Stimulated activated CD8-positive, alpha-beta memory T cell treated with anti-CD3 and anti-CD28 coated beads, Interleukin-7, amount 100 ng/mL, for 1 hour (primary cell): ENCODE results near the gene ZDHHC19.
"Not testable (repeated sequence)": the region's sequence is repeated elsewhere in the genome, so short reads cannot be mapped to it uniquely, and the experiment has no call there.

ENCODE experiments used
- DNase-seq, 2 donors: peaks; one replicate each; pipeline ENCODE4 v3.0.0-alpha.2; 2020; ENCODE audit warnings: low read depth in 2 of 2

The ZDHHC19 gene

GRCh38 chr3:196178993-196179379 is 32.2 kb downstream of the ZDHHC19 start:
- DNase-seq, result no peak

DNA sequence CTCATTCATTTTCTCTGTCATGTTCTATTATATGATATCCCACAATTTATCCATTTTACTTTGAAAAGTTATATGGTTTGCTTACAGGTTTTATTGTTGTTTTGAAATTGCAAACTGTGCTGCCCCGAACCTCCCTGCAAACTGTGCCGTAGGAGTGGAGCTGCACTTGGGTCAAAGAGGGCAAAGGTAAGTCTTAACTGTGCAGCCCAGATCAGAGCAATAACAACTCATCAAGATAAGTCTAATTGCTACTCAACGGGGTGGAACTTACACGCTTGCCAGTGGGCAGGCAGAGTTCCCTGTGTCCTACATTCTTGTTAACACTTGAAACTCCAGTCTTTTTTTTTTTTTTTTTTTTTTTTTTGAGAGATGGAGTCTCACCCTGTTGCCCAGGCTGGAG is 33.2 kb downstream of the ZDHHC19 start:
- DNase-seq, result no peak

- no peak for DNase-seq
Measured at GRCh38 chr3:196177567-196177966, 33.6 kb downstream of the ZDHHC19 start.

GRCh38 chr3:196175722-196176121 is 35.5 kb downstream of the ZDHHC19 start:
- no peak for DNase-seq

DNA sequence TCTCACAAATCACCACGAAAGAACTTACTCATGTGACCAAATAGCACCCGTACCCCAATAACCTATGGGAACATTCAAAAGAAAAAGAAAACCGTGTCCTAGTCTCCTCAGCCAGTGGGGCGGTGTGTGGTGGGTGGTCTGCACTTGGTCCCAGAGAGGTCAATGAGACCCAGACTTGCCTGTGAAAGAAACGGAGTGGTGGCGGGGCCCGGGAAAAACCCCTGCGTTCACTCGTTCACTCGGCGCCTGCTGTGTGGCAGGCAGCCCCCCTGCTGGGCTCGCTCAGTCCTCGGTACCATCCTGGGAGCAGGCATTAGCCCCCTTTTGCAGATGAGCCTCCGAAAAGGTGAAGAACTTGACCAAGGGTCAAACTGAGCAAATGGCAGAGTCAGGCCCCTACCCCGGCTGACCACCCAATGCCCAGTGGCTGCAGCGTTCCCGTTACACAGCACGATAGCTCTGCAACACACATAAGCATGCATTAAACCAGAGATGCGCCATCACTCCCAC is 36.0 kb downstream of the ZDHHC19 start:
- DNase-seq, result no peak

- no peak for DNase-seq
Measured at GRCh38 chr3:196174652-196175051, 36.5 kb downstream of the ZDHHC19 start.

- DNase-seq, result not testable (repeated sequence)
Measured at GRCh38 chr3:196170296-196170695, 40.9 kb downstream of the ZDHHC19 start.

DNA sequence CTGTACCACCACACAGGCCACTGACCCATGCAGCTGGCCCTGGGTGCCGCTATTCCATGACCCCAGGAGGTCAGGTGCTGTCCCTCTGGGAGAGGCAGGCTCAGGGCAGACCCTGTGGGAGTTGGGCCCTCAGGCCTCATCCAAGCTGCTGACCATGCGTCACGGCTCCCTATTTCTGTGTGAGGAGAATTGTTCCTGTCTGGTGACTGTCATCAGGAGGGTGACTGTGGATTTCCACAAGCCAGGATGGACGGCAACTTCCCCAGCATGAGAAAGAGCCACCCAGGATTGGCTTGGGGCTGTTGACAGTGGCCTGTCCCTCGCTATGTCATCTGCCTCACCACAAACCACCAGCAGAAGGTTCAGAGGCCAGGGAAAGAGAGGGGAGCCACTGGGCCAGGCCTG is 41.4 kb downstream of the ZDHHC19 start:
- no peak for DNase-seq

DNA sequence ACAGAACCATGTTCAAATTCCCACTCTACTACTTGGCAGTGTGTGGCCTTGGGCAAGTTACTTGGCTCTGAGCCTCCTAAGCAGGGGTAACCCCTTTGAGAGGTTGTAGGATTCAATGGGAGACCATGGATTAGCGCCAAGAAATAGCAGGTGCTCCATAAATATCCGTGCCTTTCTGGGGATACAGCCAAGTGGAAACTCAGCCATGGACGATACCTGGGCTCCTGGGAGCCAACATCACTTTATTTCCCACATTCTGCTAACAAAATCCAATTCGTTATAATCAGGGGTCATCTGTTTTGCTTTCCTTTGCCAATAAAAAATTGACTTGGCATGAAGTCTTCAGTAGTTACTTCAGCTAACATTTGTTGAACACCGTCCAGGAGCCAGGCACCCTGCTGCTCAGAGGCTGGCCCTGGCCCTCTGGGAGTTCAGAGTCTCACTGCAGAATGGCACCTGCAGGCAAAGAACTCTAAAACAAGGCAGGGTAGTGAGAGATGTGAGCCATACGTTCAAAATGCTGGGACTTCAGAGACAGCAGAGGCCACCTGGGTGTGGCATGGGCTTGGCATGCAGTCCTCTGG is 42.3 kb downstream of the ZDHHC19 start:
- no peak for DNase-seq

DNA sequence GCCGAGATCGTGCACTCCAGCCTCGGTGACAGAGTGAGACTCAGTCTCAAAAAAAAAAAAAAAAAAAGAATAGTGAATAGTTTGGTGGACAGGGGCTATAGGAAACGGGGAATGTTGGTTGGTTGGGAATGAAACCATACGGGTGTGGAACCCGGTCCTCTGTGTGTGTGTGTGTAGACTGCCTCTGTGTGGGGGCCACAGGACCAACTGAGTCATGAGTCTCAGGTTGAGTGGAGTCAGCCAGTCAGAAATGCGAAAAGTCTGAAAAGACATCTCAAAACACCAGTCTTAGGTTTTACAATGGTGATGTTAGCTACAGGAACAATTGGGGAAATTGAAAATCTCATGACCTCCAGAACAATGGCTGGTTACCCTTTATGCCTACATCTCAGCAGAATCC is 44.5 kb downstream of the ZDHHC19 start:
- no peak for DNase-seq

GRCh38 chr3:196165850-196166249 is 45.4 kb downstream of the ZDHHC19 start:
- no peak for DNase-seq

- not testable (repeated sequence) for DNase-seq
Measured at GRCh38 chr3:196165006-196165575, 46.1 kb downstream of the ZDHHC19 start.

DNA sequence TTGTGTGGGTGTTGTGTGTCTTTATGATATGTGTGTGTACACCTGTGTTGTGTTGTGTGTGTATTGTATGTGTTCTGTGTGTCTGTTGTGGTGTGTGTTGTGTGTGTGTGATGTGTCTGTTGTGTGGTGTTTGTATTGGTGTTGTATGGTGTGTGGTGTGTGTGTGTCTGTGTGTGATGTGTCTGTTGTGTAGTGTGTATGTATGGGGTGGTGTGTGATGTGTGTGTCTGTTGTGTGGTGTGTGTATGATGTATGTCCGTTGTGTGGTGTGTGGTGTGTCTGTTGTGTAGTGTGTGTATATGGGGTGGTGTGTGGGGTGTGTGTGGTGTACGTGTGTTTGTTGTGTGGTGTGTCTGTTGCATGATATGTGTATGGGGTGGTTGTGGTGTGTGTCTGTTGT is 46.6 kb downstream of the ZDHHC19 start:
- no peak for DNase-seq

GRCh38 chr3:196163666-196164493 is 47.3 kb downstream of the ZDHHC19 start:
- no peak for DNase-seq

GRCh38 chr3:196163212-196163611 is 48.0 kb downstream of the ZDHHC19 start:
- no peak for DNase-seq

DNA sequence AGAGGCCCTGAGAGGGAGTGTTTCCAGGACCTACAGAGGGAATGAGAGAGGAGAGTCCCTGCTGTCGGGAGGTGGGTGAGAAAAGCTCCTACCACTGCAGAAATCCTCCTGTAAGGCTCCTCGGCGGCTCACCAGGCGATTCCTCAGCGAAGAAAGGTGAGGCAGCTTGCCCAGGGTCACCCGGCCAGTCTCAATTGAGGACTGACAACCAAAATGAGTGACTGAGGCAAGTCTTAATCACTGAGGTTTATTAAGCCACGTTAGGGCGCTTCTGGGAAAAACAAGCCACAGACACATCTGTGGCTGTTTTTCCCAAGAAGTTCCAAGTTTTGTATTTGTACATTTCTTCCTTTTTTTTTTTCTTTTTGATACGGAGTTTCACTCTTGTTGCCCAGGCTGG is 48.5 kb downstream of the ZDHHC19 start:
- no peak for DNase-seq

DNA sequence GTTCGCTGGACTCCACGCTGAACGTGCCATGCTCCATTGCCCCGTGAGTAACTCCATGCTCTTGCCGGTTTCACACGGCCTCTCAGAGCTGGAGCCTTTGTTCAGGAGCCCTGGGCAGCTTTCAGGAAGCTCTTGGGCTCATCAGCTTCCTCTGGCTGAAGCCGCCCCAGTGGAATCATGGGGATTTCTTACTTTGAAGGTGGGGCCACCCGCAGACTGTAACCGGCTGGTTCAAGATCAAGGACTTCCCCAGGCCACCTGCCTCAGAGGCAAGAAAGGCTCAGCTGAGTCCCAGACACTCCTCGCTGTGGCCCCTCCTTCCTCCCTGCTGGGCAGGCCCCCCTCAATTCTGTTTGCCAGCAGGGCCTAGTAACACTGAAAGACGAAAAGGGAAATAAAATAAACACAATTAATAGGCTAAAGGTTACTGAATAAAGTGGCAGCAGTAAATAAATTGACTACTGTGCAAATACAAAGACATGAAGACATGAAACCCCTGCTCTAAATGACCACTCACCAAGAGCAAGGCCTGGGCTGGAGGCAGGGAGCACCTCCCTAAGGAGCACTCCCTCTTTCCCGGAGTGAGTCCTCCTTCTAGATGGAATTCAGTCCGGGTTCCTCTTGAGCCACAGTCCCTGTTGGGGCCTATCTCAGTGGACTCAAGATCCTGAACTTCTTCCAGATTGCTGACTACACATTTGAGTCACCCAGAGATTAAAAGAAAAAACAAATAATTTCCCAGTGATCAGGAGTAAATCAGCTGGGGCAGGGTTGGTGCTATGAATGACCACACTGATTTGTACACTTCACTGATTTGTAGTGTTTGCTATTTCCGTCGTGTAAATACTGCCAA is 51.0 kb downstream of the ZDHHC19 start:
- no peak for DNase-seq

DNA sequence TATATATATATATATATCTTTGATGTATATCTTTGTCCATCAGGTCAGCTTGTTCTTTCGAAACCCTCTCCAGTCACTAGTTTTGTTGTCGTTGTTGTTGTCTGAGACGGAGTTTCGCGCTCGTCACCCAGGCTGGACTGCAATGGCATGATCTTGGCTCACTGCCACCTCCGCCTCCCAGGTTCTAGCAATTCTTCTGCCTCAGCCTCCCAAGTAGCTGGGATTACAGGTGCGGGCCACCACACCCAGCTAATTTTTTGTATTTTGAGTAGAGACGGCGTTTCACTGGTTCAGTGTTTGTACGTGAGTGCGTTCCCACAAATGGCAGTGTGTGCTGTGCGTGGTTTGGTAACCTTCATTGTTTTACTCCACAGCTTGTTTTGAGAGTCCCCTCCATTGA is 51.7 kb downstream of the ZDHHC19 start:
- DNase-seq, result no peak

GRCh38 chr3:196156160-196156559 is 55.0 kb downstream of the ZDHHC19 start:
- DNase-seq, result no peak

DNA sequence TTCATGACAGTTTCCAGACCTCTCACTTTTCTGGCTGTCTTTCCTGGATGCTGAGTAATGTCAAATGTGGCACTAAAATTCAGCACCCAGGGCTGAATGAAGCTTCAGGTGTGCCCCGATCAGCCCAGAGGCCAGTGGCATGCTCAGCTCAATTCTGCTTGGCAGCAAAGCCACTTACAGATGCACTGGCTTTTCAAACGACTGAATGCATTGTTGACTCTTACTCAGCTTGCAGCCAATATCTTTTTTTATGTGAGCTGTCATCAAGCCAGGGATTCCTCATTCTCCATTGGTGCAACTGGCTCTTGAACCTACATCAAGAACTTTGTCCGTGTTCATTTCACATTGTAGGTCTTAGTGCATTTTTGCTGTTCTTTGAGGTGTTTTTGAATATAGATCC is 60.7 kb downstream of the ZDHHC19 start:
- no peak for DNase-seq

DNA sequence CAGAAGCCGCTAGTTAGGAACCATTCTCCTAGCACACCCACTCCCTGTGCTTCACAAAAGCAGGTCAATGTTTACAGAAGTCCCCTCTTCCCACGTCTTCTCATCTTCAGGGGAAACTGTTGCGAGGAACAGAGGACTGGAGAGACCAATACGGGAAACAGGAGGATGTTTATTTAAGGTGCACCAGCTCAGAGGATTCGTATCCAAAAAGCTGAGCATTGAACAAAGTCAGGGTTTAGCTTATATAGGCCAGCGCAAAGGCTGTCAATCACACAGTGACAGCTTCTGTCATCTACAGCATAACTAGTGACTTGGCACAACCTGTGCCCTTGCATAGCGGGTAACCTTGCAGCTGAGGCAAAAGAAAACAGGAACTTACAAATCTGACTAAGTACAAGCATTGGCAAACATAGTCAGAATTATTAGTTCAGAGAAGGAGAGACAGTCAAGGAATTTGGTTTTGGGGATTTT is 61.3 kb downstream of the ZDHHC19 start:
- DNase-seq, result no peak

- DNase-seq, result no peak
Measured at GRCh38 chr3:196149375-196149774, 61.8 kb downstream of the ZDHHC19 start.
